Tibial nerve (tissue), 4 donors: ENCODE data around the gene MET. TPM values are rescaled to one million over a fixed set of nuclear protein-coding genes. Genes with fewer than 3 reads are reported as not detected.
"Not testable (repeated sequence)": the region's sequence is repeated elsewhere in the genome, so short reads cannot be mapped to it uniquely, and the experiment has no call there.

Experiments used
- DNase-seq, 2 donors: peaks; one replicate each; pipeline ENCODE4 v3.0.0-alpha.2; 2019; ENCODE audit warnings: low spot score in 2 of 2
- H3K27ac ChIP-seq, 4 donors: fragments of 200-600 bp; sonication (generic) in 3 of 4; one replicate each; pipeline ENCODE4 v1.5.1; 2017 to 2019; ENCODE audit warnings: mild to moderate bottlenecking in 1 of 4
- H3K27me3 ChIP-seq, 2 donors: fragments of 200-600 bp; sonication (generic) in 1 of 2; one replicate each; pipeline versions ENCODE4 v1.5.1 to v1.6.0; 2017 to 2019
- H3K36me3 ChIP-seq, 3 donors: fragments of 200-600 bp; sonication (generic); one replicate each; pipeline ENCODE4 v1.5.1; 2018 to 2019
- H3K4me1 ChIP-seq, 4 donors: fragments of 200-600 bp; sonication (generic) in 3 of 4; one replicate each; pipeline ENCODE4 v1.5.1; 2017 to 2019
- H3K4me3 ChIP-seq, 4 donors: fragments of 200-600 bp; sonication (generic) in 3 of 4; one replicate each; pipeline ENCODE4 v1.5.1; 2017 to 2019; ENCODE audit warnings: mild to moderate bottlenecking in 1 of 4, moderate library complexity in 1 of 4
- H3K9me3 ChIP-seq, 4 donors: fragments of 200-600 bp; sonication (generic) in 3 of 4; one replicate each; pipeline ENCODE4 v1.5.1; 2017 to 2019
- CTCF ChIP-seq, 5 experiments: fragments of 200-600 bp in 3 of 5; fragments of 450-650 bp in 2 of 5; sonication (generic) in 3 of 5; IDR thresholded peaks; one replicate each; pipeline ENCODE4 v1.5.1; 2016 to 2019; ENCODE audit warnings: antibody characterized with exemption in 5 of 5, mild to moderate bottlenecking in 3 of 5, moderate library complexity in 2 of 5
- EP300 ChIP-seq, 2 donors: sonication (generic); formaldehyde crosslinking; IDR thresholded peaks; one replicate each; pipeline ENCODE4 v1.6.1; 2017; ENCODE audit warnings: antibody characterized with exemption in 2 of 2, mild to moderate bottlenecking in 1 of 2
- POLR2A ChIP-seq, 2 donors: fragments of 450-650 bp; IDR thresholded peaks; one replicate each; pipeline ENCODE4 v1.6.1; 2017; ENCODE audit warnings: antibody characterized with exemption in 2 of 2, mild to moderate bottlenecking in 2 of 2, moderate library complexity in 2 of 2
- WGBS, 2 donors: methylation state at CpG; one replicate each; pipeline ENCODE4 v1.1.5; 2018; 5-methylcytosine and 5-hydroxymethylcytosine counted together
- total RNA-seq, 4 donors: library from RNA; depleted of rRNA; stranded (reverse); fragments of >200 nt; gene quantifications; one replicate each; pipeline ENCODE4 v1.1.0, GENCODE V29; 2016

Gene MET
- total RNA-seq, 4 donors from 2014 or later, result 22.6 to 49.8 (median 37.1) TPM

- H3K4me3 ChIP-seq, result no peak overlapping the region
- H3K9me3 ChIP-seq, result peaks cover 0 to 30% (median 0%) of the 10 kb centered on the region in 4 donors
- no peaks in the 10 kb centered on the region for H3K4me1 ChIP-seq
- WGBS, 2 donors, result 64 to 71% methylated on average over 9 of the region's 9 CpGs
- no peak for DNase-seq
- peaks cover 0 to 8% (median 0%) of the 10 kb centered on the region in 3 donors for H3K36me3 ChIP-seq
- no peak for TF ChIP-seq CTCF (IDR thresholded peaks at IDR 0.05)
- no peak for TF ChIP-seq EP300 (IDR thresholded peaks at IDR 0.05)
- no peak for TF ChIP-seq POLR2A (IDR thresholded peaks at IDR 0.05)
- no peaks in the 10 kb centered on the region for H3K27me3 ChIP-seq
- H3K27ac ChIP-seq, result peak overlapping the region in 2 of 4 donors; percentile 46 to 61
Measured at GRCh38 chr7:116752305-116753074, 80.5 kb downstream of the MET start.

- H3K4me1 ChIP-seq, result no peaks in the 10 kb centered on the region
- H3K27me3 ChIP-seq, result no peaks in the 10 kb centered on the region
- peak overlapping the region in 2 of 4 donors; percentile 46 to 61 for H3K27ac ChIP-seq
- H3K4me3 ChIP-seq, result no peak overlapping the region
- H3K9me3 ChIP-seq, result peaks cover 0 to 23% (median 0%) of the 10 kb centered on the region in 4 donors
- peaks cover 0 to 8% (median 0%) of the 10 kb centered on the region in 3 donors for H3K36me3 ChIP-seq
- 76% methylated on average over 2 of the region's 2 CpGs for WGBS, 2 donors
- DNase-seq, result no peak
- TF ChIP-seq CTCF (IDR thresholded peaks at IDR 0.05), result no peak
- no peak for TF ChIP-seq EP300 (IDR thresholded peaks at IDR 0.05)
- no peak for TF ChIP-seq POLR2A (IDR thresholded peaks at IDR 0.05)
Measured at GRCh38 chr7:116753130-116753529, 81.1 kb downstream of the MET start.

GRCh38 chr7:116754186-116754585, 82.2 kb downstream of the MET start:
- no peak for DNase-seq
- TF ChIP-seq POLR2A (IDR thresholded peaks at IDR 0.05) (no peak), CTCF (IDR thresholded peaks at IDR 0.05) (no peak), EP300 (IDR thresholded peaks at IDR 0.05) (no peak)
- 95 to 97% methylated on average over 4 of the region's 4 CpGs for WGBS, 2 donors
- H3K27me3 ChIP-seq, result no peaks in the 10 kb centered on the region
- H3K36me3 ChIP-seq, result peaks cover 0 to 17% (median 0%) of the 10 kb centered on the region in 3 donors
- no peaks in the 10 kb centered on the region for H3K4me1 ChIP-seq
- no peak overlapping the region for H3K4me3 ChIP-seq
- H3K9me3 ChIP-seq, result peaks cover 0 to 14% (median 0%) of the 10 kb centered on the region in 4 donors
- H3K27ac ChIP-seq, result no peak overlapping the region

GRCh38 chr7:116757283-116757682, 85.3 kb downstream of the MET start:
- Histone ChIP-seq H3K36me3 (peaks cover 0 to 26% (median 0%) of the 10 kb centered on the region in 3 donors), H3K4me3 (no peak overlapping the region), H3K4me1 (no peaks in the 10 kb centered on the region), H3K9me3 (no peaks in the 10 kb centered on the region), H3K27me3 (no peaks in the 10 kb centered on the region), H3K27ac (no peak overlapping the region)
- TF ChIP-seq POLR2A (IDR thresholded peaks at IDR 0.05), result no peak
- no peak for TF ChIP-seq EP300 (IDR thresholded peaks at IDR 0.05)
- TF ChIP-seq CTCF (IDR thresholded peaks at IDR 0.05), result no peak
- DNase-seq, result no peak
- WGBS, 2 donors, result 90 to 94% methylated on average over 4 of the region's 4 CpGs

- H3K27ac ChIP-seq, H3K27me3 ChIP-seq, H3K9me3 ChIP-seq, H3K4me1 ChIP-seq, DNase-seq, H3K4me3 ChIP-seq: not testable (repeated sequence)
- peaks cover 0 to 26% (median 0%) of the 10 kb centered on the region in 3 donors for H3K36me3 ChIP-seq
- 87% methylated on average over 5 of the region's 5 CpGs for WGBS, 2 donors
Measured at GRCh38 chr7:116759642-116760041, 87.6 kb downstream of the MET start.
